DOHH2 (cell line): Measurements from ENCODE around the gene SLC38A11.

Experiments
- CTCF ChIP-seq: fragments of 200-600 bp; sonication (generic); IDR thresholded peaks from one replicate; pipeline ENCODE4 v1.5.1; 2014; ENCODE audit warnings: antibody characterized with exemption, mild to moderate bottlenecking, low read depth, low read length; ENCODE audit not compliant: poor library complexity, severe bottlenecking
- EZH2phosphoT487 ChIP-seq: fragments of 200-600 bp; sonication (generic); IDR thresholded peaks from 2 replicates; pipeline ENCODE4 v1.6.1; 2017; ENCODE audit warnings: borderline replicate concordance, mild to moderate bottlenecking, antibody characterized with exemption, low read length, moderate library complexity, mixed read lengths

GRCh38 chr2:164911832-164912231, 43.5 kb downstream of the SLC38A11 start:
- TF ChIP-seq CTCF (no peak), EZH2phosphoT487 (no peak)
